Panc1 (cell line): ENCODE measurements around the gene LDHD. TPM values are rescaled to one million over a fixed set of nuclear protein-coding genes. Genes with fewer than 3 reads are reported as not detected.

Experiments
- ATAC-seq: fragments of 200-7000 bp; cut with Tn5 transposase; 2 replicates; pipeline ENCODE4 v1.9.1; 2020; ENCODE audit warnings: mild to moderate bottlenecking, moderate library complexity
- BruUV-seq: library from RNA; stranded (reverse); fragments of 400-500 nt; replicated peaks from 2 replicates; lab custom pipeline; 2021; lab: Mats Ljungman, UMichigan
- CTCF ChIA-PET: fragments of 300-600 bp; sonication (Branson Sonifier 250); formaldehyde crosslinking; loops from one replicate; lab custom pipeline; 2022; ENCODE audit warnings: antibody characterized with exemption; lab: Charles Lee
- POLR2A ChIA-PET: fragments of 300-600 bp; sonication (Branson Sonifier 250); formaldehyde crosslinking; loops from one replicate; lab custom pipeline; 2022; ENCODE audit warnings: antibody characterized with exemption; lab: Charles Lee
- DNase-seq: peaks from one replicate; pipeline ENCODE4 v3.0.0-alpha.2; 2010; ENCODE audit warnings: low read depth, low spot score
- H3K27ac ChIP-seq: 2 replicates; pipeline ENCODE4 v1.5.1; 2011; ENCODE audit warnings: mild to moderate bottlenecking, low read length, inconsistent platforms
- H3K27me3 ChIP-seq: fragments of 200-500 bp; sonication (Bioruptor generic); 2 replicates; pipeline ENCODE4 v1.6.0; 2014; ENCODE audit warnings: low read length, inconsistent platforms; ENCODE audit not compliant: control insufficient read depth, insufficient read depth
- H3K36me3 ChIP-seq: fragments of 200-500 bp; sonication (Bioruptor generic); 2 replicates; pipeline ENCODE4 v1.5.1; 2014; ENCODE audit warnings: inconsistent platforms, mild to moderate bottlenecking, low read length, moderate library complexity; ENCODE audit not compliant: control insufficient read depth, insufficient read depth
- H3K4me1 ChIP-seq: 2 replicates; pipeline ENCODE4 v1.5.1; 2011; ENCODE audit warnings: inconsistent platforms, mild to moderate bottlenecking, low read length, moderate library complexity; ENCODE audit not compliant: control insufficient read depth, insufficient read depth
- H3K4me3 ChIP-seq, 2 experiments: 2 replicates each; pipeline ENCODE4 v1.5.1; 2011 to 2012; ENCODE audit warnings: low read depth in 2 of 2, low read length in 2 of 2, mild to moderate bottlenecking in 2 of 2, inconsistent platforms in 1 of 2, moderate library complexity in 1 of 2
- H3K9me3 ChIP-seq: fragments of 200-500 bp; sonication (Bioruptor generic); 2 replicates; pipeline ENCODE4 v1.5.1; 2014; ENCODE audit warnings: low read depth, mild to moderate bottlenecking, inconsistent platforms, low read length, moderate library complexity; ENCODE audit not compliant: control insufficient read depth, insufficient read depth
- POLR2AphosphoS5 ChIP-seq: IDR thresholded peaks from 2 replicates; pipeline ENCODE4 v1.6.1; 2012; ENCODE audit warnings: mild to moderate bottlenecking, low read depth, low read length, moderate library complexity
- SIN3A ChIP-seq: IDR thresholded peaks from 2 replicates; pipeline ENCODE4 v1.6.1; 2012; ENCODE audit warnings: low read depth, mild to moderate bottlenecking, low read length, moderate library complexity, borderline replicate concordance; ENCODE audit not compliant: insufficient read depth
- TCF7L2 ChIP-seq: IDR thresholded peaks from 2 replicates; pipeline ENCODE4 v1.6.1; 2011; ENCODE audit warnings: mild to moderate bottlenecking, low read depth, low read length, inconsistent platforms
- in situ Hi-C: cut with HindIII; loops from 2 replicates; pipeline ENCODE4 v1.10.0; 2016; ENCODE audit warnings: low sequenced_read_pairs, low pct_unique_long_range_greater_than_20kb
- intact Hi-C: fragments of 100-400 bp; cut with micrococcal nuclease; formaldehyde crosslinking; loops from one replicate; pipeline ENCODE4 v1.10.0; 2022; ENCODE audit not compliant: unreplicated experiment
- total RNA-seq: library from RNA; stranded (reverse); gene quantifications from one replicate; pipeline ENCODE4 v1.2.1, GENCODE V29; 2021; ENCODE audit not compliant: unreplicated experiment
- TF ChIP-seq, protein P1 (sequence below): fragments of 450-650 bp; IDR thresholded peaks from 2 replicates; pipeline ENCODE4 v1.5.1; 2017; ENCODE audit warnings: mild to moderate bottlenecking
- TF ChIP-seq, protein P2 (sequence below), 2 experiments: IDR thresholded peaks; 2 replicates each; pipeline ENCODE4 v1.6.1; 2011 to 2012; ENCODE audit warnings: low read depth in 2 of 2, control low read depth in 1 of 2, low read length in 1 of 2, mild to moderate bottlenecking in 1 of 2, moderate library complexity in 1 of 2; ENCODE audit not compliant: insufficient read depth in 1 of 2

LDHD gene
- total RNA-seq, 1 experiment from 2014 or later = 3.1 TPM

DNA sequence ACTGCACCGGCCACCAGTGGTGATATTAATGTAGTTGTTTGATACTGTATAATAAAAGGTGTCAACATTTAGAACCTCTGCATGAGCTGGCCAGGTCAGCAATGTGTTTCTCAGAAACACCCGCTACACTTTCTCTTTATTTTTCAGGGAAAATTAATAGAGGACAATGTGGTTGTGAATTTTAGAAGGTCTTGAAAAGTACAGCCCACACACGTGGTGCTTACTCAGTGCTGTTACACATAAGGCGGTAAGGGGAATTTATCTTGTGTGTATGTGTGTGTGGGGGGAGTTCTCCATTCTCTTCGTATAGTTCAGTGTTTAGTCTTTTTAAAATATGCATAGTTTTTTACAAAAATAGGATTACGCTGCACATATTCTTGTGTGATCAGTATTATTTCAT lies 27.4 kb upstream of the LDHD start:
- CTCF ChIA-PET = no interaction called here
- BruUV-seq = no TSS peak
- ATAC-seq (no peak), DNase-seq (no peak)
- in situ Hi-C loops = no loop called here
- POLR2A ChIA-PET = no interaction called here
- H3K27me3 ChIP-seq = no peaks in the 10 kb centered on the region
- H3K4me1 ChIP-seq = no peaks in the 10 kb centered on the region
- TF ChIP-seq TCF7L2 (no peak), SIN3A (no peak), POLR2AphosphoS5 (no peak)
- TF ChIP-seq, protein P1, sequence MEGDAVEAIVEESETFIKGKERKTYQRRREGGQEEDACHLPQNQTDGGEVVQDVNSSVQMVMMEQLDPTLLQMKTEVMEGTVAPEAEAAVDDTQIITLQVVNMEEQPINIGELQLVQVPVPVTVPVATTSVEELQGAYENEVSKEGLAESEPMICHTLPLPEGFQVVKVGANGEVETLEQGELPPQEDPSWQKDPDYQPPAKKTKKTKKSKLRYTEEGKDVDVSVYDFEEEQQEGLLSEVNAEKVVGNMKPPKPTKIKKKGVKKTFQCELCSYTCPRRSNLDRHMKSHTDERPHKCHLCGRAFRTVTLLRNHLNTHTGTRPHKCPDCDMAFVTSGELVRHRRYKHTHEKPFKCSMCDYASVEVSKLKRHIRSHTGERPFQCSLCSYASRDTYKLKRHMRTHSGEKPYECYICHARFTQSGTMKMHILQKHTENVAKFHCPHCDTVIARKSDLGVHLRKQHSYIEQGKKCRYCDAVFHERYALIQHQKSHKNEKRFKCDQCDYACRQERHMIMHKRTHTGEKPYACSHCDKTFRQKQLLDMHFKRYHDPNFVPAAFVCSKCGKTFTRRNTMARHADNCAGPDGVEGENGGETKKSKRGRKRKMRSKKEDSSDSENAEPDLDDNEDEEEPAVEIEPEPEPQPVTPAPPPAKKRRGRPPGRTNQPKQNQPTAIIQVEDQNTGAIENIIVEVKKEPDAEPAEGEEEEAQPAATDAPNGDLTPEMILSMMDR = no peak
- TF ChIP-seq, protein P2, sequence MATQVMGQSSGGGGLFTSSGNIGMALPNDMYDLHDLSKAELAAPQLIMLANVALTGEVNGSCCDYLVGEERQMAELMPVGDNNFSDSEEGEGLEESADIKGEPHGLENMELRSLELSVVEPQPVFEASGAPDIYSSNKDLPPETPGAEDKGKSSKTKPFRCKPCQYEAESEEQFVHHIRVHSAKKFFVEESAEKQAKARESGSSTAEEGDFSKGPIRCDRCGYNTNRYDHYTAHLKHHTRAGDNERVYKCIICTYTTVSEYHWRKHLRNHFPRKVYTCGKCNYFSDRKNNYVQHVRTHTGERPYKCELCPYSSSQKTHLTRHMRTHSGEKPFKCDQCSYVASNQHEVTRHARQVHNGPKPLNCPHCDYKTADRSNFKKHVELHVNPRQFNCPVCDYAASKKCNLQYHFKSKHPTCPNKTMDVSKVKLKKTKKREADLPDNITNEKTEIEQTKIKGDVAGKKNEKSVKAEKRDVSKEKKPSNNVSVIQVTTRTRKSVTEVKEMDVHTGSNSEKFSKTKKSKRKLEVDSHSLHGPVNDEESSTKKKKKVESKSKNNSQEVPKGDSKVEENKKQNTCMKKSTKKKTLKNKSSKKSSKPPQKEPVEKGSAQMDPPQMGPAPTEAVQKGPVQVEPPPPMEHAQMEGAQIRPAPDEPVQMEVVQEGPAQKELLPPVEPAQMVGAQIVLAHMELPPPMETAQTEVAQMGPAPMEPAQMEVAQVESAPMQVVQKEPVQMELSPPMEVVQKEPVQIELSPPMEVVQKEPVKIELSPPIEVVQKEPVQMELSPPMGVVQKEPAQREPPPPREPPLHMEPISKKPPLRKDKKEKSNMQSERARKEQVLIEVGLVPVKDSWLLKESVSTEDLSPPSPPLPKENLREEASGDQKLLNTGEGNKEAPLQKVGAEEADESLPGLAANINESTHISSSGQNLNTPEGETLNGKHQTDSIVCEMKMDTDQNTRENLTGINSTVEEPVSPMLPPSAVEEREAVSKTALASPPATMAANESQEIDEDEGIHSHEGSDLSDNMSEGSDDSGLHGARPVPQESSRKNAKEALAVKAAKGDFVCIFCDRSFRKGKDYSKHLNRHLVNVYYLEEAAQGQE (IDR thresholded peaks at IDR 0.05; ENCODE audit: insufficient read depth in 1 of 2, low read depth in 2 of 2, low read length in 1 of 2) = no peak
- H3K36me3 ChIP-seq = no peaks in the 10 kb centered on the region
- no peak overlapping the region for H3K4me3 ChIP-seq
- H3K9me3 ChIP-seq = no peaks in the 10 kb centered on the region
- intact Hi-C loops = no loop called here
- H3K27ac ChIP-seq = no peak overlapping the region

DNA sequence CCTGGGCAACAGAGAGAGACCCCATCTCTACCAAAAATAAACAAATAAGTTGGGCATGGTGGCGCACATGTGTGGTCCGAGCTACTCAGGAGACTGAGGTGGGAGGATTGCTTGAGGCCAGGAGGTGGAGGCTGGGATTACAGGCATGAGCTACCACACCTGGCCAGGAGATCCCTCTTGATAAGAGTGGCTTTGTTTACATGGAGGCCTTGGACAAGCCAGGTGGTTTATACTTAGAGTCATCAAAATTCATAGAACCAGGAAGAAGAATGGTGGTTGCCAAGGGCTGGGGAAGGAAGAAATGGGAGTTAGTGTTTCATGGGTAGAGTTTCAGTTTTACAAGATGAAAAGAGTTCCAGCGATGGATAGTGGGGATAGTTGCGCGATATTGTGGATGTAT lies 22.9 kb upstream of the LDHD start:
- Histone ChIP-seq H3K27me3 (no peaks in the 10 kb centered on the region), H3K9me3 (no peaks in the 10 kb centered on the region), H3K27ac (no peak overlapping the region), H3K4me3 (no peak overlapping the region), H3K36me3 (no peaks in the 10 kb centered on the region), H3K4me1 (no peaks in the 10 kb centered on the region)
- ATAC-seq = no peak
- in situ Hi-C loops = no loop called here
- intact Hi-C loops = no loop called here
- BruUV-seq = no TSS peak
- DNase-seq = no peak
- TF ChIP-seq TCF7L2 (no peak), POLR2AphosphoS5 (no peak), SIN3A (no peak)
- TF ChIP-seq, protein P2 (IDR thresholded peaks at IDR 0.05; ENCODE audit: insufficient read depth in 1 of 2, low read depth in 2 of 2, low read length in 1 of 2) = no peak
- TF ChIP-seq, protein P1 = no peak
- POLR2A ChIA-PET = no interaction called here
- CTCF ChIA-PET = no interaction called here
